HuH-7 (cell line): ENCODE results near the gene RDX.

ENCODE experiments used
- DNase-seq: peaks from one replicate; pipeline ENCODE4 v3.0.0; 2011; ENCODE audit warnings: low spot score

RDX gene

GRCh38 chr11:110130642-110131238 is 165.7 kb downstream of the RDX start:
- DNase-seq, result no peak

- no peak for DNase-seq
Measured at GRCh38 chr11:110128161-110128560, 168.3 kb downstream of the RDX start.

- DNase-seq, result no peak
Measured at GRCh38 chr11:110126936-110127335, 169.5 kb downstream of the RDX start.

- DNase-seq, result no peak
Measured at GRCh38 chr11:110125632-110126031, 170.8 kb downstream of the RDX start.
